IMR-90 (cell line): ENCODE results near the gene DUSP12. TPM values are rescaled to one million over a fixed set of nuclear protein-coding genes. Genes with fewer than 3 reads are reported as not detected.

Source experiments
- ATAC-seq: fragments of 200-7000 bp; cut with Tn5 transposase; 2 replicates; pipeline ENCODE4 v1.9.1; 2020; ENCODE audit warnings: low read depth, mild to moderate bottlenecking, moderate library complexity
- BruUV-seq: library from RNA; stranded (reverse); fragments of 400-500 nt; replicated peaks from 2 replicates; lab custom pipeline; 2021; lab: Mats Ljungman, UMichigan
- CTCF ChIA-PET: fragments of 300-600 bp; formaldehyde crosslinking; extraction: SDS; loops from one replicate; lab custom pipeline; 2021; ENCODE audit warnings: antibody characterized with exemption; lab: Yijun Ruan, JAX
- POLR2A ChIA-PET: fragments of 300-600 bp; sonication (Branson Sonifier 250); formaldehyde crosslinking; loops from one replicate; lab custom pipeline; 2022; ENCODE audit warnings: antibody characterized with exemption; ENCODE audit not compliant: unreplicated experiment; lab: Charles Lee
- DNase-seq: peaks from one replicate; pipeline ENCODE4 v3.0.0; 2013
- H2AFZ ChIP-seq: replicated peaks from 2 replicates; pipeline ENCODE3; 2013; ENCODE audit warnings: low read length, mild to moderate bottlenecking; ENCODE audit not compliant: poor library complexity
- H2AK5ac ChIP-seq: 2 replicates; pipeline ENCODE4 v1.6.1; 2013; ENCODE audit warnings: low read depth, low read length, inconsistent platforms
- H2AK9ac ChIP-seq: replicated peaks from 2 replicates; pipeline ENCODE3; 2013; ENCODE audit warnings: mild to moderate bottlenecking, low read depth, low read length, moderate library complexity; ENCODE audit not compliant: poor library complexity
- H2BK120ac ChIP-seq: 2 replicates; pipeline ENCODE4 v1.6.1; 2013; ENCODE audit warnings: low read depth, low read length, inconsistent platforms
- H2BK15ac ChIP-seq: 3 replicates; pipeline ENCODE4 v1.6.1; 2013; ENCODE audit warnings: low read depth, low read length, inconsistent platforms
- H2BK20ac ChIP-seq: 2 replicates; pipeline ENCODE4 v1.6.1; 2013; ENCODE audit warnings: low read depth, mild to moderate bottlenecking, inconsistent platforms, low read length, moderate library complexity
- H2BK5ac ChIP-seq: 2 replicates; pipeline ENCODE4 v1.6.1; 2013; ENCODE audit warnings: mild to moderate bottlenecking, low read depth, low read length, inconsistent platforms; ENCODE audit not compliant: poor library complexity, severe bottlenecking
- H3K14ac ChIP-seq: replicated peaks from 2 replicates; pipeline ENCODE4 v1.6.1; 2013; ENCODE audit warnings: low read depth, low read length, inconsistent platforms
- H3K18ac ChIP-seq: 2 replicates; pipeline ENCODE4 v1.6.1; 2013; ENCODE audit warnings: low read depth, low read length, control low read depth
- H3K23ac ChIP-seq: 2 replicates; pipeline ENCODE4 v1.6.1; 2013; ENCODE audit warnings: low read depth, low read length, inconsistent platforms
- H3K27ac ChIP-seq: 2 replicates; pipeline ENCODE4 v1.5.1; 2013; ENCODE audit warnings: mild to moderate bottlenecking, control low read depth, low read length; ENCODE audit not compliant: insufficient read depth
- H3K27me3 ChIP-seq: 2 replicates; pipeline ENCODE4 v1.6.1; 2013; ENCODE audit warnings: low read length; ENCODE audit not compliant: control insufficient read depth, insufficient read depth
- H3K36me3 ChIP-seq: 2 replicates; pipeline ENCODE4 v1.6.1; 2013; ENCODE audit warnings: low read length, mixed read lengths; ENCODE audit not compliant: control insufficient read depth, insufficient read depth
- H3K4ac ChIP-seq: 2 replicates; pipeline ENCODE4 v1.6.1; 2013; ENCODE audit warnings: low read depth, low read length, inconsistent platforms
- H3K4me1 ChIP-seq: 2 replicates; pipeline ENCODE4 v1.6.1; 2013; ENCODE audit warnings: low read length, mixed read lengths; ENCODE audit not compliant: control insufficient read depth, insufficient read depth
- H3K4me2 ChIP-seq: 2 replicates; pipeline ENCODE4 v1.6.1; 2013; ENCODE audit warnings: low read depth, mild to moderate bottlenecking, control low read depth, low read length, moderate library complexity
- H3K4me3 ChIP-seq: 2 replicates; pipeline ENCODE4 v1.5.1; 2013; ENCODE audit warnings: low read depth, mild to moderate bottlenecking, control low read depth, low read length, moderate library complexity; ENCODE audit not compliant: insufficient read depth
- H3K56ac ChIP-seq: 2 replicates; pipeline ENCODE4 v1.6.1; 2013; ENCODE audit warnings: low read length, inconsistent platforms; ENCODE audit not compliant: insufficient read depth; ENCODE audit errors: extremely low read depth
- H3K79me1 ChIP-seq, 2 experiments: 2 replicates each; pipeline ENCODE4 v1.6.1; 2013; ENCODE audit warnings: low read length in 2 of 2, inconsistent platforms in 1 of 2, low read depth in 1 of 2
- H3K9ac ChIP-seq: 2 replicates; pipeline ENCODE4 v1.6.1; 2013; ENCODE audit warnings: low read depth, low read length, control low read depth
- H3K9me1 ChIP-seq: 2 replicates; pipeline ENCODE4 v1.6.1; 2013; ENCODE audit warnings: low read length, inconsistent platforms; ENCODE audit not compliant: insufficient read depth
- H3K9me3 ChIP-seq: 2 replicates; pipeline ENCODE4 v1.6.1; 2013; ENCODE audit warnings: low read length; ENCODE audit not compliant: control insufficient read depth, insufficient read depth
- H4K20me1 ChIP-seq: 2 replicates; pipeline ENCODE4 v1.6.1; 2013; ENCODE audit warnings: low read length, inconsistent platforms; ENCODE audit not compliant: insufficient read depth
- H4K5ac ChIP-seq: 2 replicates; pipeline ENCODE4 v1.6.1; 2013; ENCODE audit warnings: mild to moderate bottlenecking, low read depth, low read length, control low read depth
- H4K8ac ChIP-seq, 2 experiments: 2 replicates each; pipeline ENCODE4 v1.6.1; 2013; ENCODE audit warnings: low read depth in 2 of 2, low read length in 2 of 2, control low read depth in 1 of 2, inconsistent platforms in 1 of 2
- H4K91ac ChIP-seq: 2 replicates; pipeline ENCODE4 v1.6.1; 2013; ENCODE audit warnings: low read depth, low read length, inconsistent platforms; ENCODE audit not compliant: insufficient read depth
- CTCF ChIP-seq: conservative IDR thresholded peaks from 2 replicates; pipeline ENCODE4 v1.5.1; 2012; ENCODE audit warnings: mild to moderate bottlenecking, low read depth, low read length, improper control_type of control experiment
- POLR2A ChIP-seq: IDR thresholded peaks from 2 replicates; pipeline ENCODE4 v1.6.1; 2012; ENCODE audit warnings: mild to moderate bottlenecking, low read depth, low read length
- WGBS, 2 experiments: methylation state at CpG; one replicate each; pipeline versions ENCODE4 v1.1.5 to v1.1.7; 2013; ENCODE audit warnings: missing lambda C conversion rate in 2 of 2; ENCODE audit not compliant: insufficient read length in 1 of 2; ENCODE audit errors: extremely low coverage in 2 of 2; 5-methylcytosine and 5-hydroxymethylcytosine counted together
- dilution Hi-C: fragments of 300-500 bp; cut with HindIII; formaldehyde crosslinking; loops from one replicate; pipeline ENCODE4 v1.14.3; 2018; ENCODE audit warnings: low sequenced_read_pairs; ENCODE audit not compliant: unreplicated experiment
- in situ Hi-C: fragments of 300-500 bp; cut with MboI; formaldehyde crosslinking; loops from 3 replicates; pipeline ENCODE4 v1.14.3; 2019; ENCODE audit warnings: low sequenced_read_pairs, inconsistent platforms, mixed read lengths
- intact Hi-C: fragments of 100-400 bp; cut with micrococcal nuclease; formaldehyde crosslinking; loops from 2 replicates; pipeline ENCODE4 v1.10.0; 2022
- polyA plus RNA-seq, 3 experiments: library from polyadenylated mRNA; depleted of rRNA; stranded (reverse); fragments of >200 nt; gene quantifications; 2 replicates each; pipeline ENCODE4 v1.2.3, GENCODE V29; 2012; ENCODE audit warnings: low replicate concordance in 1 of 3
- total RNA-seq: library from RNA; depleted of rRNA; stranded (reverse); fragments of >200 nt; gene quantifications from 2 replicates; pipeline ENCODE4 v1.2.3, GENCODE V29; 2012

DUSP12 gene
- total and polyA plus RNA-seq, 2 of the 4 experiments (the other 2 are of a cell fraction): 31.5 to 35.6 TPM

GRCh38 chr1:161787355-161787754 is 37.8 kb downstream of the DUSP12 start:
- no TSS peak for BruUV-seq
- DNase-seq (no peak), ATAC-seq (no peak)
- H3K36me3 ChIP-seq: peaks cover 8% of the 10 kb centered on the region
- ChIA-PET CTCF (interaction anchor here (0.8 kb wide), 1 partner anchor 250 kb away, joined by 3 read pairs; no protein-coding TSS in a partner anchor), POLR2A (no interaction called here)
- in situ Hi-C loops (loop anchor here (5.0 to 25.0 kb wide), 3 partner anchors 250 to 600 kb away; partner anchors contain the start of genes C1orf226 and SPATA46), intact Hi-C loops (no loop called here), dilution Hi-C loops (no loop called here)
- H2AFZ ChIP-seq: peak overlapping the region; percentile 46
- no peak overlapping the region for H3K9ac ChIP-seq
- no peak overlapping the region for H2BK20ac ChIP-seq
- no peak overlapping the region for H4K8ac ChIP-seq
- H3K27ac ChIP-seq: no peak overlapping the region
- peaks cover under 1 to 7% of the 10 kb centered on the region in 2 experiments; a peak in 3 of 4 replicates for H3K79me1 ChIP-seq
- no peak overlapping the region for H3K4me2 ChIP-seq
- H3K4ac ChIP-seq: no peak overlapping the region
- H3K9me3 ChIP-seq: no peaks in the 10 kb centered on the region
- no peak overlapping the region for H2BK120ac ChIP-seq
- WGBS, 2 experiments: no CpG with 5 or more reads among the region's 4 CpGs
- H3K56ac ChIP-seq: no peak overlapping the region
- H3K4me3 ChIP-seq: no peak overlapping the region
- H3K23ac ChIP-seq: no peak overlapping the region
- no peak overlapping the region for H2AK9ac ChIP-seq
- H2BK5ac ChIP-seq: no peak overlapping the region
- H3K4me1 ChIP-seq: peaks cover 4% of the 10 kb centered on the region
- no peaks in the 10 kb centered on the region for H3K9me1 ChIP-seq
- H4K91ac ChIP-seq: no peak overlapping the region
- no peak overlapping the region for H3K18ac ChIP-seq
- no peak overlapping the region for H4K5ac ChIP-seq
- TF ChIP-seq CTCF: 0 out of 2 replicates have a peak, but pooled peaks have one; percentile 10
- TF ChIP-seq POLR2A: no peak
- H2BK15ac ChIP-seq: no peak overlapping the region
- H2AK5ac ChIP-seq: no peak overlapping the region
- no peak overlapping the region for H3K14ac ChIP-seq
- H3K27me3 ChIP-seq: no peaks in the 10 kb centered on the region
- no peaks in the 10 kb centered on the region for H4K20me1 ChIP-seq
